ENCODE results near the gene GLRA3.
"Not testable (repeated sequence)": the region's sequence is repeated elsewhere in the genome, so short reads cannot be mapped to it uniquely, and the experiment has no call there.

Gene GLRA3

GRCh38 chr4:174658246-174658645 lies 170.8 kb downstream of the GLRA3 start:
- no peak for DNase-seq (ENCODE audit: low read depth in 2 of 2)

GRCh38 chr4:174657472-174657871 lies 171.6 kb downstream of the GLRA3 start:
- DNase-seq (ENCODE audit: low read depth in 2 of 2) = no peak

- DNase-seq (ENCODE audit: low read depth in 2 of 2) = no peak
Measured at GRCh38 chr4:174654634-174655033, 174.4 kb downstream of the GLRA3 start.

GRCh38 chr4:174650711-174651355 lies 178.2 kb downstream of the GLRA3 start:
- no peak for DNase-seq (ENCODE audit: low read depth in 2 of 2)

- no peak for DNase-seq (ENCODE audit: low read depth in 2 of 2)
Measured at GRCh38 chr4:174648812-174649211, 180.2 kb downstream of the GLRA3 start.

GRCh38 chr4:174646326-174646725 lies 182.7 kb downstream of the GLRA3 start:
- DNase-seq (ENCODE audit: low read depth in 2 of 2) = no peak

- no peak for DNase-seq (ENCODE audit: low read depth in 2 of 2)
Measured at GRCh38 chr4:174640146-174640545, 188.9 kb downstream of the GLRA3 start.

- no peak for DNase-seq (ENCODE audit: low read depth in 2 of 2)
Measured at GRCh38 chr4:174635732-174636131, 193.3 kb downstream of the GLRA3 start.

GRCh38 chr4:174633399-174633798 lies 195.6 kb downstream of the GLRA3 start:
- no peak for DNase-seq (ENCODE audit: low read depth in 2 of 2)

- DNase-seq (ENCODE audit: low read depth in 2 of 2) = no peak
Measured at GRCh38 chr4:174631901-174632758, 196.9 kb downstream of the GLRA3 start.

- DNase-seq (ENCODE audit: low read depth in 2 of 2) = not testable (repeated sequence)
Measured at GRCh38 chr4:174629907-174630450, 199.1 kb downstream of the GLRA3 start.

GRCh38 chr4:174629265-174629664 lies 199.8 kb downstream of the GLRA3 start:
- no peak for DNase-seq (ENCODE audit: low read depth in 2 of 2)

GRCh38 chr4:174628191-174628590 lies 200.9 kb downstream of the GLRA3 start:
- no peak for DNase-seq (ENCODE audit: low read depth in 2 of 2)

GRCh38 chr4:174627473-174627872 lies 201.6 kb downstream of the GLRA3 start:
- DNase-seq (ENCODE audit: low read depth in 2 of 2) = no peak

GRCh38 chr4:174626342-174627008 lies 202.6 kb downstream of the GLRA3 start:
- DNase-seq (ENCODE audit: low read depth in 2 of 2) = no peak

GRCh38 chr4:174616661-174617060 lies 212.4 kb downstream of the GLRA3 start:
- DNase-seq (ENCODE audit: low read depth in 2 of 2) = no peak

GRCh38 chr4:174613979-174614378 lies 215.1 kb downstream of the GLRA3 start:
- DNase-seq (ENCODE audit: low read depth in 2 of 2) = no peak

GRCh38 chr4:174611792-174612191 lies 217.3 kb downstream of the GLRA3 start:
- DNase-seq (ENCODE audit: low read depth in 2 of 2) = no peak

- no peak for DNase-seq (ENCODE audit: low read depth in 2 of 2)
Measured at GRCh38 chr4:174607792-174608191, 221.3 kb downstream of the GLRA3 start.

- no peak for DNase-seq (ENCODE audit: low read depth in 2 of 2)
Measured at GRCh38 chr4:174604198-174604597, 224.8 kb downstream of the GLRA3 start.

GRCh38 chr4:174600391-174600790 lies 228.7 kb downstream of the GLRA3 start:
- no peak for DNase-seq (ENCODE audit: low read depth in 2 of 2)

GRCh38 chr4:174598800-174599199 lies 230.2 kb downstream of the GLRA3 start:
- no peak for DNase-seq (ENCODE audit: low read depth in 2 of 2)

Measured in stimulated activated CD8-positive, alpha-beta memory T cell treated with anti-CD3 and anti-CD28 coated beads, Interleukin-7, amount 100 ng/mL, for 1 hour (primary cell).